GM10248 (cell line): ENCODE results near the gene C10orf88.
"Not testable (repeated sequence)": the region's sequence is repeated elsewhere in the genome, so short reads cannot be mapped to it uniquely, and the experiment has no call there.

Experiments
- CTCF ChIA-PET: fragments of 300-600 bp; sonication (Branson Sonifier 250); formaldehyde crosslinking; extraction: SDS; loops from one replicate; lab custom pipeline; 2021; ENCODE audit warnings: antibody characterized with exemption; lab: Yijun Ruan, JAX
- POLR2A ChIA-PET: fragments of 350-650 bp; sonication (Branson Sonifier 250); formaldehyde crosslinking; extraction: SDS; loops from one replicate; lab custom pipeline; 2020; ENCODE audit warnings: antibody characterized with exemption; lab: Yijun Ruan, JAX
- DNase-seq: peaks from one replicate; pipeline ENCODE4 v3.0.0; 2012; ENCODE audit errors: extremely low spot score
- TF ChIP-seq, protein P1 (sequence below): IDR thresholded peaks from 2 replicates; pipeline ENCODE4 v1.5.1; 2012; ENCODE audit warnings: mild to moderate bottlenecking, low read depth; ENCODE audit errors: extremely low read depth, missing control alignments, control extremely low read depth

Gene C10orf88

GRCh38 chr10:122930140-122930539 lies 23.9 kb downstream of the C10orf88 start:
- TF ChIP-seq, protein P1, sequence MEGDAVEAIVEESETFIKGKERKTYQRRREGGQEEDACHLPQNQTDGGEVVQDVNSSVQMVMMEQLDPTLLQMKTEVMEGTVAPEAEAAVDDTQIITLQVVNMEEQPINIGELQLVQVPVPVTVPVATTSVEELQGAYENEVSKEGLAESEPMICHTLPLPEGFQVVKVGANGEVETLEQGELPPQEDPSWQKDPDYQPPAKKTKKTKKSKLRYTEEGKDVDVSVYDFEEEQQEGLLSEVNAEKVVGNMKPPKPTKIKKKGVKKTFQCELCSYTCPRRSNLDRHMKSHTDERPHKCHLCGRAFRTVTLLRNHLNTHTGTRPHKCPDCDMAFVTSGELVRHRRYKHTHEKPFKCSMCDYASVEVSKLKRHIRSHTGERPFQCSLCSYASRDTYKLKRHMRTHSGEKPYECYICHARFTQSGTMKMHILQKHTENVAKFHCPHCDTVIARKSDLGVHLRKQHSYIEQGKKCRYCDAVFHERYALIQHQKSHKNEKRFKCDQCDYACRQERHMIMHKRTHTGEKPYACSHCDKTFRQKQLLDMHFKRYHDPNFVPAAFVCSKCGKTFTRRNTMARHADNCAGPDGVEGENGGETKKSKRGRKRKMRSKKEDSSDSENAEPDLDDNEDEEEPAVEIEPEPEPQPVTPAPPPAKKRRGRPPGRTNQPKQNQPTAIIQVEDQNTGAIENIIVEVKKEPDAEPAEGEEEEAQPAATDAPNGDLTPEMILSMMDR, result no peak
- POLR2A ChIA-PET, result no interaction called here
- CTCF ChIA-PET, result no interaction called here
- no peak for DNase-seq

DNA sequence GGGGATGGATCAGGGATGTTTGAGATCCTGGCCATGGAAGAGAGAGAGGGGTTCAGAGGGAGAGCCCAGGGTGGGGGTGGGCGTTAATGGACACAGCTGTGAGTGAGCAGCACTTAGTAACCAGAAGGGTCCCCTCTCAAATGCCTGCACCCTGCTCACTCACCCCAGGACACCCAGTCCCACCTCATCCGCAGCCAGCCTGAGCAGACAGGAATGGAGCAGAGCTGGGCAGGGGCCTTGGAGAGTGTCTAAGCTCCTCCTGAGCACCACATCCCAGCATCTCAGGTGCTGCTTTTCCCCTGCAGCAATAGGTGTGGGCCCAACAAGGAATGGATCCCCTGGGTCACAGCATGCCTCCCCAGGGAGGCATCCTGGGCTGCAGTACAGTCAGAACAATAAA lies 38.3 kb downstream of the C10orf88 start:
- no peak for DNase-seq

GRCh38 chr10:122911889-122912484 lies 42.0 kb downstream of the C10orf88 start:
- POLR2A ChIA-PET, result no interaction called here
- TF ChIP-seq, protein P1, result no peak
- DNase-seq, result peak; percentile 58
- CTCF ChIA-PET, result interaction anchor here (1.3 kb wide), 1 partner anchor 35 kb away, joined by 3 read pairs; no protein-coding TSS in a partner anchor

More for the DNA sequence above, 38.3 kb downstream of the C10orf88 start:
- ChIA-PET CTCF (no interaction called here), POLR2A (no interaction called here)
- TF ChIP-seq, protein P1, result no peak

DNA sequence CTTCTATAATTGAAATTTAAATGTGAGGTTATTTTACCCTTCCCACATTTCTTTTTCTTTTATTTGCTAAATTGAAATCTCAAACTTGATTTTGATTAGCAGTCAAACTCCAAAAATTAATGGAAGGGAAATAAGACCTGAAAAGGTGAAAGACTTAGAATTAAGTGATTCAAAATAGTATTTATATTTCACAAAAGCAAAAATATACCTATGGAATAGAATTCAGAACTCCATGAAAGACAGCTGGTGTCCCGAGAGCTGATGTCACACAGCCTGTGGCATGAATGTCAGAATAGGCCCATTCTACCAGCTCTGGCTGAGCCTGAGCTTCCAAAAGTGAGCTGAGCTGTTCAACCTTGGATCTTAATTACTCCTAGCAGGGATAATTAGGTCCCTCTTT lies 43.7 kb downstream of the C10orf88 start, which contains the start of gene FAM24A:
FAM24A (plus strand) TSS at position 301 of the 400 bp plus-strand sequence. CDS start 1,025 bp downstream, outside the sequence.
- ChIA-PET POLR2A (no interaction called here), CTCF (no interaction called here)

GRCh38 chr10:122903861-122904260 lies 50.2 kb downstream of the C10orf88 start:
- POLR2A ChIA-PET, DNase-seq, CTCF ChIA-PET: not testable (repeated sequence)

More for the DNA sequence above, 43.7 kb downstream of the C10orf88 start, which contains the start of gene FAM24A:
- no peak for DNase-seq
- TF ChIP-seq, protein P1, result no peak

GRCh38 chr10:122894261-122894944 lies 59.6 kb downstream of the C10orf88 start:
- TF ChIP-seq, protein P1, result no peak
- no peak for DNase-seq
- POLR2A ChIA-PET, result no interaction called here
- CTCF ChIA-PET, result interaction anchor here (1.8 kb wide), 1 partner anchor 86 kb away, joined by 5 read pairs; the partner anchor contains the start of gene PSTK

GRCh38 chr10:122884166-122884565 lies 69.9 kb downstream of the C10orf88 start:
- POLR2A ChIA-PET, result no interaction called here
- DNase-seq, result no peak
- CTCF ChIA-PET, result interaction anchor here (1.2 to 1.6 kb wide), 3 partner anchors 11 to 21 kb away, joined by 3 to 5 read pairs (median 3); no protein-coding TSS in a partner anchor
- TF ChIP-seq, protein P1, result no peak
